GM19351 (cell line): ENCODE data around the gene CNR2.
"Not testable (repeated sequence)": the region's sequence is repeated elsewhere in the genome, so short reads cannot be mapped to it uniquely, and the experiment has no call there.

Source experiments
- ATAC-seq: cut with Tn5 transposase; IDR thresholded peaks from one replicate; pipeline ENCODE4 v1.9.1; 2021; ENCODE audit warnings: mild to moderate bottlenecking, moderate library complexity; ENCODE audit not compliant: unreplicated experiment

The CNR2 gene

GRCh38 chr1:23913212-23913880, at the start of gene CNR2:
CNR2 (minus strand) TSS chr1:23913362; CDS start chr1:23875617, 37,745 bp downstream.
- ATAC-seq: no peak

GRCh38 chr1:23960291-23961020, 47.3 kb upstream of the CNR2 start:
- no peak for ATAC-seq

- peak; percentile 74 for ATAC-seq
These were observed 46.5 kb upstream of the CNR2 start, which contains the start of gene PNRC2 for GRCh38 chr1:23959461-23960290. PNRC2 (plus strand) TSS chr1:23959828; CDS start chr1:23961458, 1,630 bp downstream.

- peak; percentile 72 for ATAC-seq
These were observed 45.8 kb upstream of the CNR2 start for GRCh38 chr1:23958810-23959460.

- ATAC-seq: not testable (repeated sequence)
These were observed 45.1 kb upstream of the CNR2 start for GRCh38 chr1:23958040-23958809.

GRCh38 chr1:23957096-23957495, 43.9 kb upstream of the CNR2 start:
- ATAC-seq: no peak

GRCh38 chr1:23953020-23953419, 39.9 kb upstream of the CNR2 start:
- no peak for ATAC-seq

GRCh38 chr1:23947366-23947765, 34.2 kb upstream of the CNR2 start:
- ATAC-seq: no peak

- no peak for ATAC-seq
These were observed 23.5 kb upstream of the CNR2 start for GRCh38 chr1:23936481-23937176.

GRCh38 chr1:23931491-23931880, 18.3 kb upstream of the CNR2 start:
- ATAC-seq: no peak

- ATAC-seq: no peak
These were observed 17.8 kb upstream of the CNR2 start for GRCh38 chr1:23930861-23931490.

- ATAC-seq: no peak
These were observed 17.1 kb upstream of the CNR2 start for GRCh38 chr1:23930270-23930669.

- no peak for ATAC-seq
These were observed 15.6 kb upstream of the CNR2 start for GRCh38 chr1:23928789-23929188.

GRCh38 chr1:23927097-23927496, 13.9 kb upstream of the CNR2 start:
- ATAC-seq: no peak

- ATAC-seq: no peak
These were observed 12.1 kb upstream of the CNR2 start for GRCh38 chr1:23925279-23925678.

GRCh38 chr1:23924601-23925000, 11.4 kb upstream of the CNR2 start:
- no peak for ATAC-seq

GRCh38 chr1:23923592-23924499, 10.7 kb upstream of the CNR2 start:
- ATAC-seq: no peak

- ATAC-seq: no peak
These were observed 9.3 kb upstream of the CNR2 start for GRCh38 chr1:23922321-23922943.
